GM19467 (cell line): ENCODE data around the gene CLDN15.
"Not testable (repeated sequence)": the region's sequence is repeated elsewhere in the genome, so short reads cannot be mapped to it uniquely, and the experiment has no call there.

Source experiments
- ATAC-seq: cut with Tn5 transposase; IDR thresholded peaks from one replicate; pipeline ENCODE4 v1.9.1; 2021; ENCODE audit warnings: mild to moderate bottlenecking, moderate library complexity; ENCODE audit not compliant: unreplicated experiment

Gene CLDN15, protein sequence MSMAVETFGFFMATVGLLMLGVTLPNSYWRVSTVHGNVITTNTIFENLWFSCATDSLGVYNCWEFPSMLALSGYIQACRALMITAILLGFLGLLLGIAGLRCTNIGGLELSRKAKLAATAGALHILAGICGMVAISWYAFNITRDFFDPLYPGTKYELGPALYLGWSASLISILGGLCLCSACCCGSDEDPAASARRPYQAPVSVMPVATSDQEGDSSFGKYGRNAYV

DNA sequence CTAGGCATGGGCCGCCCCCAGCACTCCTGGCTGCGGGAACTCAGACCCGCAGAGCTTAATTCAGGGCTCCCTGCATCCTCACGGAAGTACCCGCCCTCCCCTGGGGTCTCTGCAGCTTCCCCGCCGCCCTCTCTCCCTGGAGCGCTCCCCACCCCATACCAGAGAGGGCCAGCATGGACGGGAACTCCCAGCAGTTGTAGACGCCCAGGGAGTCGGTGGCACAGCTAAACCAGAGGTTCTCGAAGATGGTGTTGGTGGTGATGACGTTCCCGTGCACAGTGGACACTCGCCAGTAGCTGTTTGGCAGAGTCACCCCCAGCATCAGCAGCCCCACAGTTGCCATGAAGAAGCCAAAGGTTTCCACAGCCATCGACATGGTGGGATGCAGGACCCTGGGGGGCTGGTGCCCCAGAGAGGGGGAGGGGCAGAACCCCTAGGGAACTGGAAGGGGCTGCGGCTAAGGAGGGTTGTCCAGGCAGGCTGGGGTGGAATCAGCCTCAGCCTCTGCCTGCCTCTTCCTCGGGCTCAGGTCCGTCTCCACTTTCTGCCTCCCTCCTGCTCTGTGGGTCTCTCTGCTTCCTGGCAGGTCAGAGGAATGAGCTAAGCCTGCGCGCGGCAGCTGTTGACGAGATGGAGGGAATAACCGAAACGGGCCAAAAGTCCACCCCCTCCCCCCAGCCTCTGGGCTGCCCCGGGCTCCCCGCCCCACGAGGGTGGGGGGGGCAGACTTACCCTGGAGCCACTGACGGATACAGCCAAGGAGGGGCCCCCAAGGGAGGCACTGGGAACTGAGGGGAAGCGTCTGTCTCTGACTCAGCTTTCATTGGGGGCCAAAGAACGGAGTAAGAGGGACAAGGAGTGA lies at the start of gene CLDN15:
Gene CLDN15, minus strand, starts transcription at position 597 of the 862 bp plus-strand sequence. Its CDS starts 221 bp downstream, at position 376.
- ATAC-seq: no peak

DNA sequence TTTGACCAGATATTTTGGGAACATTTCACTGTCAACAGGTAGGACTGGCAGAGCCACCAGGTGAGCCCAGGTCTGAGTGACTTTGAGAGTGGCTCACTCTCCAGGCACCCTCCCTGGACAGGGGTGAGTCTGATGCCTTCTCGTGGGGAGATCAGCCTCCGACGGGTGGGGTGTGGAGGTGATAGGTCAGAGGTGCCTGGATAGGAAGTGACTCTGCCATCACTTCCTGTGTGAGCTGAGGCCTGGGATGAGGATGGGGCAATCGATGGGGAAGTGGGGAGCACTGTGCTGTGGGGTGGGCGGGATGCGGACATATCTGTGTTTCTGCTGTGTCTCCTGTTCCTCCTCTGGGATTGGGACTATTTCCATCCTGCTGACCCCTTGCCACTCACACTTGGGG lies 49.4 kb upstream of the CLDN15 start:
- no peak for ATAC-seq

DNA sequence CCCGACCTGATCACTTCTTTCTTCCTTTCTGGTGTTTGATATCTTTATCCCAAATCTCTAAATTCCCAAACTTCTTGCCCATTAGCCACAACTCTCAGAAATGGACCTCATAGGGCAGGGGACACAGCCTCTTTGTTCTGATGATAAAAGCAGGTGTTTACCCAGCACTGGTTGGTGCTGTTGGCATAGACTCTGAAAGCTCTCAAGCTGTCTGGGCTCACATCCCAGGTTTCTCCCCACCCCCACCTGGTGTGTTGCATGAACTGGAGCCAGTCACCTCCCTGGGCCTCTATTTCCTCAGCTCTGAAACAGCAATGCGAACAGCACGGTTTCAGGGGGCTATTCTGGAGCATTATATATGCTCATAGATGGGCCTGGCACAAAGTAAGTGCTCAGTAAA lies 48.3 kb upstream of the CLDN15 start:
- not testable (repeated sequence) for ATAC-seq

DNA sequence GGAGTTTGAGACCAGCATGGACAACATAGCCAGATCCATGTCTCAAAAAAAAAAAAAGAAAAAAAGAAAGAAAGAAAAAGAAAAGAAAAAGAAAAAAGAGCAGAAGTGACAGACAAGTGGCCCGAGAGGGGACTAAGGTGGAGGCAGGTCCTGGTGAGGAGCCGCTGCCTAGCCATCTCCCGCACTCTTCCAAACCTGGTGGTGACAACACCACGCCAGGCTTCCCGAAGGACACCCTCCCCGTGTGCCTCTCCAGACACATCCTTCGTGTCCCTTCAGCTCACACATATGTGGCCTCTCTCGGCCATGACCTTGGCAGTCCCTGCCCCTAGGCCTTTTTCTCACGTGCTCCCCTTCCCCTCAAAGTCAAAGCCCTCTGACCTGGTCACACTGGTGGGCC lies 47.6 kb upstream of the CLDN15 start:
- no peak for ATAC-seq

DNA sequence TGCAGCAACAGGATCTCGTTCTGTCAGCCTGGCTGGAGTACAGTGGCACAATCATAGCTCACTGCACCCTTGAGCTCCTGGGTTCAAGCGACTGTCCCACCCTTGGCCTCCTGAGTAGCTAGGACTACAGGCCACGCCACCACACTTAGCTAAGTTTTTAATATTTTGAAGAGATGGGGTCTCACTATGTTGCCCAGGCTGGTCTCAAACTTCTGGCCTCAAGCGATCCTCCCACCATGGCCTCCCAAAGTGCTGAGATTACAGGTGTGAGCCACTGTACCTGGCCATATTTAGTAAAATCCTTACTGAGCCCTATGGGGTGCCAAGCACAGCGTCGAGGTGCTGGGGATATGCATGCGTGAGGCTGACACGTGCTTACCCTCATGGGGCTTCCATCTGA lies 43.3 kb upstream of the CLDN15 start:
- not testable (repeated sequence) for ATAC-seq

DNA sequence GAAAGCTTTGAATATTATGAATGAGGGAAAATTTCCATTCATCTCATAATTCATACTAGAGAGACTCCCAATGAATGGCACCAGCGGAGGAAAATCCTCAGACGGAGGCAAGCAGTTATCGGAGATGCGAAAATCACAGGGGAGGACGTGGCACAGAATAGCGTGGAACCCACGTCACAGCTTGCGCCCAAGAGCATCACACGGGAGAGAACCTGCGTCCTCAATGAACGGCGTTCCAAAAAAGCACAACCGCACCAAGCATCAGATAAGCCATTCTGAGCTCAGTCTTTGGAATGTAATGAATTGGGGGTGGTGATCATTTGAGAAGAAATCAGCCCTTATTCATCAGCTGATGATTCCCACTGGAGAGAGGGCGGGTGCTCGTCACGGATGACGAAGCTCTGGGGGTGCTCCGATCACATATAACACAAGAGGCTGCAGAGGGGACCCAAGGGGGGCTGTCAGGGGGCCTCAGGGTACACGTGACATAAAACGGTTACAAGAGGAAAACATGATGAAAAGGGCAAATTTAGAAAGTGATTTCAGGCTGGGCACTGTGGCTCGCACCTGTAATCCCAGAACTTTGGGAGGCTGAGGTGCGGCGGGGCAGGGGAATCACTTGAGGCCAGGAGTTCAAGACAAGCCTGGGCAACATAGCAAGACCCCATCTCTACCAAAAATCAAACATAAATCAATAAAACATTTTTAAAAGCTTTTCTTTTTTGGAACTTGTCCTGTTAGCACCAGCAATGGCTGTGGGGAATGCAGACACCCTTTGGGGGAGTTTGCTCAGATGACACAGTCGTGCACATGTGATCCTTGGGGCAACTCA lies 41.1 kb upstream of the CLDN15 start:
- ATAC-seq: no peak

DNA sequence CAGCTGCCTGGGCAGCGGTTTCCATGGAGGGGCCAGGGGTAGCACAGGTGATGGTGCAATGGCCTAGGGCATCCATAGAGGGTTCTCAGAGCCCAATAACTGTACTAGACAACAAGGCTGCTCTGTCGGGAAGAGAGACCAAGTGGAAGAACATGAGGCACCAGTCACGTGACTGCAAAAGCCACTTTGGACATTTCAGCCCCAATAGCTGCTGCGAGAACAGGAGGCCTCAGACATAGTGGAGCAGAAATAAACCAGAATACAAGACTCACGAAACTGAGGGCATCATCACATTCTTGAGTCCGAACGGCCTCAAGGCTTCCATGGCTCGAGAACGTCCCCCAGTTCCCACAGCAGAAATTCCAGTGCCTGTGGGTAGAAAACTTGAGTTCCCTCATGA lies 39.6 kb upstream of the CLDN15 start:
- ATAC-seq: no peak

DNA sequence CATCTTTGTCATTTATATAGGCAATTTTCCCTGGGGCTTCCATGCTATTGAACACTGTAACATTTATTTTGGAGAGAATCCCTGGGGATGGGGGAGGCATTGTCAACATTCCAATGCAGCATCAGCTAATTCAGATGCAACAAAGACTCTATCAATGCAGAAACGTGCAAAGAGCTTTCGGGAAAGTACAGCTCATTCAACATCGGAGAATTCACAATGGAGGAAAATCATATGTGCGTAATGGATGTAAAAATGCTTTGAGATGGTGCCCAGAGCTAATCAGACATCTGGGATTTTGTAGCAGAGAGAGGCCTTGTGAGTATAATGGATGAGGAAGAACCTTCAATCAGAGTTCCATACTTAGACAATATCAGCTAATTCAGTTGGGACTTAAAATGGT lies 35.6 kb upstream of the CLDN15 start:
- no peak for ATAC-seq

DNA sequence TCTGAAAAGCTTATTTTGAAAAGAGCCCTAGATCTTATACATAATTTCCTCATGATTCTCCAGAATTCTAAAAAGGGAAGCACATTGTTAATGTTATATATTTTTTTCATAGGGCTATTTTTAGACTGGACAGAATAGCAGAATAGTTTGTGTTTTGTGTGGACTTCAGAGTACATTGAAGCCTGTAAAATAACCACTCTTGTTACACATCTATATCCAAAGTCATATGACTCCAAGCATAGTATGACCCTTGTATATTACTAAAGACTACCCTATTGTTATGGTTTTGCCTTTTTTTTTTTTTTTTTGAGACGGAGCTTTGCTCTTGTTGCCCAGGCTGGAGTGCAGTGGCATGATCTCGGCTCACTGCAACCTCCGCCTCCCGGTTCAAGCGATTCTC lies 33.4 kb upstream of the CLDN15 start:
- ATAC-seq: no peak

DNA sequence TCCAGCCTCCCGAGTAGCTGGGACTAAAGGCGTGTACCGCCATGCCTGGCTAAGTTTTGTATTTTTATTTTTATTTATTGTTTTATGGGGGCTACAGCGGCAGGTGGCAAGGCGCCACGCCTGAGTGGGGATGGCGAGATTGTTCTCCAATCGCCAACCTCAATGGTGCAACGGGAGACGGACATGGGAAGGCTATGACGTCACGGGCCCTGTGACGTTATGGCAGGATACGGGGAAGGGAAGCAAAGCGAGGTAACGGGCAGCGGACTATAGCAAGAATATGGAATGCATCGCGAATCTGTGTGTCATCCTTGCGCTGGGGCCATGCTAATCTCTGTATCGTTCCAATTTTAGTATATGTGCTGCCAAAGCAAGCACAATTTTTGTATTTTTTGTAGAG lies 32.1 kb upstream of the CLDN15 start:
- ATAC-seq: no peak

DNA sequence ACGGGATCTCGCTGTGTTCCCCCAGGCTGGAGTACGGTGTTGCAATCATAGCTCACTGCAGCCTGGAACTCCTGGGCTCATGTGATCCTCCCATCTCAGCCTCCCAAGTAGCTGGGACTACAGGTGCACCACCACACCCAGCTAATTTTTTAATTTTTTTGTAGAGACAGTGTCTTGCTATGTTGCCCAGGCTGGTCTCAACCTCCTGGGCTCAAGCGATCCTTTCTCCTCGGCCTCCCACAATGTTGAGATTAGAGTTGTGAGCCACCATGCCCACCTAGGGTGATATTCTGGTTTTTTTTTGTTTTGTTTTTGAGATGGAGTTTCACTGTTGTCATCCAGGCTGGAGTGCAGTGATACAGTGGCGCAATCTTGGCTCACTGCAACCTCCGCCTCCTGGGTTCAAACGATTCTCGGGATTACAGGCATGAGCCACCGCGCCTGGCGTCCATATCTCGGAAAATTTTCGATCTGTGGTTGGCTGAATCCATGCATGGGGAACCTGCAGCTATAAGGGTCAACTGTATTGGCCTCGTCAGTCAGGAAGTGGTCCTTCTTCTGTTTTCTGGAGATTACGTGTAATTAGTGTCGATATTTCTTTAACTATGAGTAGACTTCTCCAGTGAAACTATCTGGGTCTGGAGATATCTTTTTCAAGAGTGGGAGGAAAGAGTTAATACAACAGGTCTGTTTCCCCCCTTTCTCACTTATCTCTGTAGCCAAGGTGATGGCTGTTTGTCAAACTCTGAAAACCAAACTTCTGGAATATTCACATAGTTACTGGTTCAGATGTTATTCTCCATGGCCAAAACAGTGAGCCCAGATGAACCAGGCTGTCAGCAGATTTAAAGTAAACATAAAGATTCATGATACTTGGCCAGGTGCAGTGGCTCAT lies 28.3 kb upstream of the CLDN15 start:
- ATAC-seq: no peak

DNA sequence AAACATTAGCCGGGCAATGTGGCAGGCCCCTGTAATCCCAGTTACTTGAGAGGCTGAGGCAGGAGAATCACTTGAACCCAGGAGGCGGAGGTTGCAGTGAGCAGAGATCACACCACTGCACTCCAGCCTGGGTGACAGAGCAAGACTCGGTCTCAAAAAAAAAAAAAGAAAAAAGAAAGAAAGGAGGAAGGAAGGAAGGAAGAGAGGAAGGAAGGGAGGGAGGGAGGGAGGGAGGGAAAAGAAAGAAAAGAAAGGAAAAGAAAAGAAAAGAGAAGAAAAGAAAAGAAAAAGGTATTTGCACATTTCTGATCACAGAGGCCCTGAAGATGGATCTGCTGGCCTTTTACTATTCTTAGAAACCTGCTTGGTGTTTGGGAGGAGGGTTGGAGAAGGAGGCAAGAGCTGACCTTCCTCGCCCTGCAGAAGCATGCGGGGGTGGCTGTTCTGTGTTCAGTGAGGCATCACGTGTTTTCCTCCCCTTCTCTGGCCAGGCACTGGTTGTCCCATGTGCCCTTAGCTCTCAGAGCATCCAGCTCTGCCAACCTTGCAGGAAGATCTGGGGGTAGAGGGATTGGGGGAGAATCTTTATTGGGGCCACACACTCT lies 26.6 kb upstream of the CLDN15 start:
- ATAC-seq: not testable (repeated sequence)

DNA sequence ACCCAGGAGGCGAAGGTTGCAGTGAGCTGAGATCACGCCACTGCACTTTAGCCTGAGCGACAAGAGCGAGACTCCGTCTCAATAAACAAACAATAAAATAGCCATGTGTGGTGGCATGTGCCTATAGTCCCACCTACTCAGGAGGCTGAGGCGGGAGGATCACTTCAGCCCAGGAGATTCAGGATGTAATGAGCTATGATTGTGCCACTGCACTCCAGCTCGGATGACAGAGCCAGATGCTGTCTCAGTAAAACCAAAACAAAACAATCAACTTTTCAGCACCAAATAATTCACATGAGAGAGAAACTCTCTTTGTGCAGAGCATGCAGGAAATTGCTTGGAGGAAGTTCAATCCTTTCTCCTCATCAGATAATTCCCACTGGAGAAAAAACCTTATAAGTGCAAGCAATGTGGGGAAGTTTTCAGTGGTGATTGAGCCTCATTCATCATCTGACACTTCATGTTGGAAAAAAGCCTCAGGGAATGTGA lies 20.7 kb upstream of the CLDN15 start:
- ATAC-seq: no peak

DNA sequence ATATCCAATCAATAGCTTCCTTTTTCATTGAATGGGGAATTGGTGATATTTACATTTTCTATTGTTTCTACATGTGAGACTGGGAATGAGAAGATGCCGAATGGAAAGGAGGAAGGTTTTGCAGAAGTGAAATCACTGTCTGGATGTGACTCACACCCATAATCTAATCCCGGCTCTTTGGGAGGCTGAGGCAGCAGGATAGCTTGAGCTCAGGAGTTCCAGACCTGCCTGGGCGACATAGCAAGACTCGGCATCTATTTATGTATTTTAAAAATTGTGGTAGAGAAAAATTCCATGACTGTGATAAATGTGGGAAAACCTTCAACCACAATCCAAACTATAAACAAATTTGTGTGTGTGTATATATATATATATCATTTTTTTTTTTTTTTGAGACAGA lies 18.2 kb upstream of the CLDN15 start:
- no peak for ATAC-seq

DNA sequence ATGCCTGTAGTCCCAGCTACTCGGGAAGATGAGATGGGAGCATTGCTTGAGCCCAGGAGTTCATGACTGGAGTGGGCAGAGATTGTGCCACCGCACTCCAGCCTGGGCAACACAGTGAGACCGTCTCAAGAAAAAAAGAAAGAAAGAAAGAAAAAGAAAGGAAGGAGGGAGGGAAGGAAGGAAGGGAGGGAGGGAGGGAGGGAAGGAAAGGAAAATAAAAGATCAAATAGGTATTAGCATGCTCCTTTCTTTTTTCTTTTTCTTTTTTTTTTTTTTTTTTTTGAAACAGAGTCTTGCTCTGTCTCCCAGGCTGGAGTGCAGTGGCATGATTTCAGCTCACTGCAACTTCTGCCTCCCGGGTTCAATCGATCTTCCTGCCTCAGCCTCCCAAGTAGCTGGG lies 15.6 kb upstream of the CLDN15 start:
- not testable (repeated sequence) for ATAC-seq

DNA sequence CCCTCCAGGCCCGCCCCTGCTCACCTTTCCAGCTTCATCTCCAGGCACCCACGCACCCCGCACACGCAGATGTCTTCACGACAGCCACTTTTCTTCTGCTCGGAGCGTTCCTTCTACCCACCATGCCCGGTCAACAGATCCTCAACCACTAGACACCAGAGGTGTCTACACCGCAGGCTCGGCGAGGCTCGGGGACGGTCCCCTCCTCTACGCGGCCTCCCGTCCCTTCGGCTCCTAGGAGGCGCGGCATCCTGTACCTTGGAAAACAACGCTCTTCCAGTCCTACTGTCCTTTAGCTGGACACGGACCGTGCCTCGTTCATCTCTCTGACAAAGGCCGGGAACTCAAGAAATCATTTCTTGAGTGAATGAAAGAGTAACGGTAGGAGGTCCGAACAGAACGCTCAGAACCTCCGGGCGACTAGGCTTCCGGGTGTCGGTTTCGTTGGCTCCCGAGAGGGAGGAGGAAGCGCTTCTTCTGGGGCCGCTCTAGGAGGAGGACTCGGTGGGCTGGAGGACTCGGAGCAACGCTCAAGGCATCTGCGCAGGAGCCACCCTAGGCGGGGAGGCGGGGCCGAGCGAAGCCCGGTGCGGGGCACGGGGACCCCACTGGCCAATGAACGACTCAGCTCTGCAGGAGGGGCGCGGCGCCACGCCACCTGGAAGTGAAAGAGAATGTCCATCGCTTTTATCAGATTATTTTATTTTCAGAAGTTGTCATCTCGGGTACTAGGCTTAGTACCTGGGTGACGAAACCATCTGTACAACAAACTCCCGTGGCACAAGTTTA lies 14.5 kb upstream of the CLDN15 start:
- ATAC-seq: peak; percentile 98

DNA sequence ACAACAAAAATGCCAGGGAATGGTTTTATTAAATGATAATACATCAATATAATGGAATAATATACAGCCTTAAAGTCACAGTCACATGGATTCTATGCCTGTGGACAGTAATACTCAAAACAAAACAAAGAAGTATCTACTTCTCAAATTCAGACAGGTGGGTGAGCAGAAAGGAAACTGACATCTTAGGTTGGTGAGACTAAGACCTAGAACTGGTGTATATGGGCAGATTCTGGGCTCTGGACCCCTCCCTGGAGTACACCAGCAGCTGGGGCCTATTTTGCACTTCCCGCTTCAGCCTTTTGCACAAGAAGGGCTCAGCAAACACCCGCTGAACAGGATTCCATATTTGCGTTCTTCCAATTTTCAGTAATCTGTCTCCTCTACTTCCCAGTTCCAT lies 12.7 kb upstream of the CLDN15 start:
- no peak for ATAC-seq

DNA sequence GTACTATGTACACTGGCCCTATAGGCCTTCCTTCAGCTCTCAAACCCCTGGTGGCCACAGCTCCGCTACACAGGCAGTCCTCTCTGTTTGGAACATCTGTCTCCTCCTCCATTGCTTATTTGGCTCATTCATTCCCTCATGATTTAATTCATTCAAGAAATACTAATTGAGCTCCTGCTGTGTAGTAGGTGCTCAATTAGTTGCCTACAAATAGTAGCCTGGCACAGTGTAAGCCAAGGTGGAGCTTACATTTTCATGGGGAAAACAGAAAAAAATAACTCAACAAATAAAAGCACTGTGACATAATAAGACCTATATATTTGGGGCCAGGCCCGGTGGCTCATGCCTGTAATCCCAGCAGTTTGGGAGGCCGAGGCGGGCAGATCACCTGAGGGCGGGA lies 10.7 kb upstream of the CLDN15 start:
- ATAC-seq: no peak

DNA sequence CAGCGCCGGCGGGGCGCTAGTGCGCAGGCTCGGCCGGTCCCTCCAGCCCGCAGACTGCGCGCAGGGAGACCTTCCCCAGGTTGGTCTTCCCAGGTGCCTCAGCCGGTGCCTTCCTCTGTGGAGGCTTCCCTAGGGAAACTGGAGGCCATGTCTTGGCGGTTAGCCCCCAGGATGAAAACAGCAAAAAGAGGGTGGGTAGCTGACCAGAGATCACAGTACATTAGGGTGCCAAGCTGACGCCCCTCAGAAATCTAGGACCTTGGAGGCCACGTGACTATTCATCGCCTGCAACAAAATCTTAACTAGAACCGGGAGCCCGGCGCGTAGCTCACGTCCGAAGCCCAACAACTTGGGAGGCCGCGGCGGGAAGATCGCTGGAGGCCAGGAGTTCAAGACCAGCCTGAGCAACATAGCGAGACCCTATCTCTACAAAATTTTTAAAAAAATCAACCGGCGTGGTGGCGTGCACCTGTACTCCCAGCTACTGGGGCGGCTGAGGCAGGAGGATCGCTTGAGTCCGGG lies 7.6 kb upstream of the CLDN15 start:
- no peak for ATAC-seq
